Motor neuron (in vitro differentiated cells): ENCODE data around the gene ZNF263. TPM values are rescaled to one million over a fixed set of nuclear protein-coding genes. Genes with fewer than 3 reads are reported as not detected.
A peak's percentile ranks its signal among the peaks of the same experiment; 100 is the strongest.
"Not testable (repeated sequence)": the region's sequence is repeated elsewhere in the genome, so short reads cannot be mapped to it uniquely, and the experiment has no call there.

Experiments used
- ATAC-seq, 8 experiments: fragments of 200-7000 bp; cut with Tn5 transposase; replicated peaks in 6 of 8; 2 replicates each; pipeline ENCODE4 v1.8.0; 2021; ENCODE audit warnings: mild to moderate bottlenecking in 8 of 8, moderate library complexity in 8 of 8
- H3K27ac ChIP-seq, 2 donors: fragments of 250-450 bp; sonication (Bioruptor Pico); 2 replicates each; pipeline ENCODE4 v1.9.0; 2021; ENCODE audit warnings: antibody characterized with exemption in 2 of 2, mild to moderate bottlenecking in 2 of 2, moderate library complexity in 1 of 2
- H3K4me1 ChIP-seq, 2 donors: fragments of 250-450 bp; sonication (Bioruptor Pico); replicated peaks in 1 of 2; 2 replicates each; pipeline ENCODE4 v1.6.1; 2021; ENCODE audit warnings: antibody characterized with exemption in 2 of 2, mild to moderate bottlenecking in 2 of 2, moderate library complexity in 1 of 2
- H3K4me3 ChIP-seq, 5 donors: fragments of 250-450 bp; sonication (Bioruptor Pico); 2 replicates each; pipeline ENCODE4 v1.9.0; 2021; ENCODE audit warnings: antibody characterized with exemption in 5 of 5, mild to moderate bottlenecking in 5 of 5, moderate library complexity in 4 of 5
- WGBS, 10 experiments: fragments of 450-650 bp; shearing (Covaris generic); methylation state at CpG; one replicate each; pipeline ENCODE4 v1.0.0; 2022; 5-methylcytosine and 5-hydroxymethylcytosine counted together
- in situ Hi-C, 9 experiments: fragments of 400-800 bp; cut with MboI; loops; one replicate each; pipeline ENCODE4 v1.15.0; 2021; ENCODE audit warnings: low sequenced_read_pairs in 9 of 9, low pct_unique_long_range_greater_than_20kb in 2 of 9; ENCODE audit not compliant: unreplicated experiment in 9 of 9
- total RNA-seq, 8 experiments: library from RNA; unstranded; fragments of 300-600 nt; gene quantifications; 2 replicates each; pipeline versions ENCODE4 v1.2.3 to v1.2.4, GENCODE V29; 2022

Gene ZNF263
- total RNA-seq, 8 experiments from 2014 or later: 27.4 to 47.7 (median 31.9) TPM

DNA sequence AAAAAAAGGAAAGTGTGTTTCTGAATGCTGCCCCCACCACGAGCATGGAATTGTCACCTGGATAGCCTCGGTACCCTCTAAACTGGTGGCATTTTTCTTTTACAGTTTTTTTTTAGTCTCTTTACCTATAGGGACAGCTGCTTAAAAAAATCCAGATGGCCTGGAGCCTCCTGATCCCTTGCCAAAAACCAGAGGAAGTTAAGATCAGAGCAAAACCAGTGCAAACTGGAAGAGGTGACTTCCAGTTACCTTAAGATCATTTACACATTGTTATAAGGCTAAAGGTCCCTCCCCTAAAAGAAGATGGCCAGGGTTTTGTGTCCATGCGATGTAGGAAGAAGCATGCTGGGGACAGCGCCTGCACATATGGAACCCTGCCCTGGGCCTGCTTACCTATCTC, 30.3 kb upstream of the ZNF263 start:
- Histone ChIP-seq H3K4me1 (no peaks in the 10 kb centered on the region), H3K4me3 (no peak overlapping the region), H3K27ac (no peak overlapping the region)
- WGBS, 10 experiments: 18 to 81% (median 48%) methylated on average over 1 to 4 of the region's 4 CpGs; no CpG with 5 or more reads in 1 of the 10 experiments
- in situ Hi-C loops: no loop called here
- ATAC-seq: no peak

DNA sequence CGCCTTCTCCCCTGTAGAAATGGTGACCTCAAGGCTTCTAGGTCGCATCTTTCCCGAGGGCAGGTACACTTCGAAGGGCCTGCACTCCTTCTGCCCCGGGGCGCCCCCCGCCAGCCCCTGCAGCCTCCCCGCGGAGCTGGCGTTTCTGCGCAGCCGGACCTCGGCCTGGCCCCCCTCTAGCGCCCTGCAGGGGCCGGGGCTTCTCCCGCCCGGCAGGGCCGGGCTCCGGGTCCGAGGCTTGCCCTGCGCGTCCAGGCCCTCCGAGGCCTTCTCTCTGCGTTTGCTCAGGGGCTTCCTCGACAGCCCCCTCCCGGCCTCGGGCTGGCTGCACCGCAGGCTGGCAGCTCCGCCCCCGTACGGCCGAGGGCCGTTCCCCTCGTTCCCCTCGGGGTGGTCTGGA, 29.0 kb upstream of the ZNF263 start:
- ATAC-seq: no peak
- no peaks in the 10 kb centered on the region for H3K4me1 ChIP-seq
- no CpG with 5 or more reads among the region's 35 CpGs for WGBS, 10 experiments
- H3K27ac ChIP-seq: no peak overlapping the region
- H3K4me3 ChIP-seq: no peak overlapping the region
- in situ Hi-C loops: no loop called here

DNA sequence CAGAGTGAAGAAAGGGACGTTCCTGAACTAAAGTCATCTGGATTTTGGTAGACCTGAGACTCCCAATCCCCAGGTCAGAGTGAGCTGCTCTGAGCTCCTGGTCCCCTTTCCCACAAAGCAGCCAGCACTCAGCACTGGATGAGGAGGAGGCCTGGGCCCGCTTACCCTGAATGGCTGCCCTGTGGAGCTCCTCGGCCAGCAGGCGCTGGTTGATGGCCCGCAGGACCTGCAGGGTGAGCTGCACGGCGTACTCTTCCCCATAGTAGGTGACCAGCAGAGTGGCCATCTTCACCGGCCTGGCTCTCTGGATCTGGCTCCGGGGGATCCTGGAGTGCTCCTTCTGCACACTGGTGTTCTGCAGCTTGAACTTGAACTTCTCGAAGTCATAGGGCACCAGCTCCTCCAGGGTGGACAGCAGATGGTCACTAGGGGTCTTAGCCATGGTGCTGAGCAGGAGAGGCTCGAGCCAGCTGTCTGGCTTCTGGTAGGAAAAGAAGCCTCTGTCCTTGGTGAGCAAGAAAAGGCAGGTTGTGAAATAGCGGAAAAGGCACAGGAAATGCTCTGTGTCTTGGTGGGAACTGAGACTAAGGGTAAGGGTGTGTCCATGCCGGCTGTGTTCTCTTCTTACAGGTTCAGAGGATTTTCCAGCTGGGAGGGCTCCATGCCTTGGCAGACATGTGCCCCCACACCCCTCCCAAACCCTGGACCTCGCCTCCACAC, 27.0 kb upstream of the ZNF263 start, which contains the start of gene MEFV:
TSS of gene MEFV (minus strand) at position 488 of the 720 bp plus-strand sequence. CDS start at position 442, 46 bp downstream.
- Histone ChIP-seq H3K4me1 (no peaks in the 10 kb centered on the region), H3K4me3 (no peak within 1 kb of the TSS), H3K27ac (no peak within 1 kb of the TSS)
- WGBS, 10 experiments: 0 to 100% (median 60%) methylated on average over 1 to 9 of the region's 14 CpGs; no CpG with 5 or more reads in 2 of the 10 experiments
- ATAC-seq: no peak
- in situ Hi-C loops: no loop called here

DNA sequence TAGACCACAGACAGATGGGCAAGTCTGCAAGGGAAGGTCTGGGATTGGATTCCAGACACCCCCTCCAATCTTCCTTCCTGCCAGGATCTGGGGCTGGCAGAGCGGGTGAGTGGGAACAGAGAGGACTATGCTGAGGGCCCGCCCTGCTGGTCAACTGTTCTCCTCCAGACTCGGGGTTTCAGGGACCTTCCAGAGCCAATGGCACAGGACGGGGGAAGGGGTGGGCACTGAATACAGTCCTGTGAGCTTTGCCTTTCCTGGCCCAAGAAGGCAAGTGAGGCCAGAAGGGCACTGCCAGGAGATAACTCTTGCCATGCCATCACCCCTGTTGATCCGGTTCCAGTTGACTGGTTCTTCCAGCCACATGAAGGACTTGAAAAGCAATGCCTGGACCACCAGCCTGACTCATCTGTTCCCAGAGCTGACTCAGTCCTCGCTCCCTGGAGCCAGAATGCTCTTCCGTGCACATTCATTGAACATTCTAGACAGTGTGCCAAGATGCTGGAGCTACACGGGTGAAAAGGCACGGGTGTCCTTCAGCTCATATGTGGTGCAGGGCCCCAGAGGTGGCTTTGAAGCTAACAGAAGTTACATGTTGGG, 26.3 kb upstream of the ZNF263 start:
- Histone ChIP-seq H3K4me3 (no peak overlapping the region), H3K4me1 (no peaks in the 10 kb centered on the region), H3K27ac (no peak overlapping the region)
- 20 to 83% (median 29%) methylated on average over 1 to 4 of the region's 9 CpGs; no CpG with 5 or more reads in 5 of the 10 experiments for WGBS, 10 experiments
- ATAC-seq: peak in 1 of 8 experiments; percentile 14
- in situ Hi-C loops: no loop called here

DNA sequence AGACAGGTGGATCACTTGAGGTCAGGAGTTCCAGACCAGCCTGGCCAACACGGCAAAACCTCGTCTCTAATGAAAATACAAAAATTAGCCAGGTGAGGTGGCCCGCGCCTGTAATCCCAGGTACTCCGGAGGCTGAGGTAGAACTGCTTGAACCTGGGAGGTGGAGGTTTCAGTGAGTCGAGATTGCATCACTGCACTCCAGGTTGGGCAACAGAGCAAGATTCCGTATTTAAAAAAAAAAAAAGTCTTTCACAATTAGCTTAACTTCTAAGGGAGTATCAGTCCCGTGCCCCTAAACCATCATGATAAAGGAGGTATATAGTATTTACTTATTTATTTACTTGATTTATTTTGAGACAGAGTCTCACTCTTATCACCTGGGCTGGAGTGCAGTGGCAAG, 23.5 kb upstream of the ZNF263 start:
- no peak for ATAC-seq
- H3K4me3 ChIP-seq: no peak overlapping the region
- in situ Hi-C loops: no loop called here
- WGBS, 10 experiments: 0 to 100% (median 72%) methylated on average over 1 to 7 of the region's 8 CpGs; no CpG with 5 or more reads in 3 of the 10 experiments
- peaks cover 0 to 6% of the 10 kb centered on the region in 2 donors for H3K4me1 ChIP-seq
- H3K27ac ChIP-seq: no peak overlapping the region

DNA sequence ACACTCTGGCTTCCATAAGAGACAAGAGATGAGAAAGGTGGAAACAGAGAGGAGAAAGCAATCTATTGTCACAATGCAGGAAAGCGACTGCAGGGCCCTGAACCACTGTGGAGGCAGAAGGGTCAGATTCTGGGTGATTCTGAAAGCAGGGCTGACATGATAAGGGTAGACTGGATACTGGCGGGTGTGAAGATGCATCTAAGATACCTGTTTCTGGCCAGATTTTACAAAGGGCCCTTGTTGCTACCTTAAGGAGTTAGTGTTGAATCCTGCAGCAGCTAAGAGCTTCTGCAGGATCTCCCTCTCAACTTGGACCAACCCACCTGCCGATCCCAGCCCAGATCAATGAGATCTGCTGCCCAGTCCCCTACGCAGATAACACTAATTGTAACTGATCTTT, 20.8 kb upstream of the ZNF263 start:
- ATAC-seq: no peak
- H3K27ac ChIP-seq: no peak overlapping the region
- WGBS, 10 experiments: 71 to 100% (median 87%) methylated on average over 1 to 3 of the region's 4 CpGs; no CpG with 5 or more reads in 2 of the 10 experiments
- H3K4me1 ChIP-seq: peaks cover 0 to 6% of the 10 kb centered on the region in 2 donors
- no peak overlapping the region for H3K4me3 ChIP-seq
- in situ Hi-C loops: no loop called here

DNA sequence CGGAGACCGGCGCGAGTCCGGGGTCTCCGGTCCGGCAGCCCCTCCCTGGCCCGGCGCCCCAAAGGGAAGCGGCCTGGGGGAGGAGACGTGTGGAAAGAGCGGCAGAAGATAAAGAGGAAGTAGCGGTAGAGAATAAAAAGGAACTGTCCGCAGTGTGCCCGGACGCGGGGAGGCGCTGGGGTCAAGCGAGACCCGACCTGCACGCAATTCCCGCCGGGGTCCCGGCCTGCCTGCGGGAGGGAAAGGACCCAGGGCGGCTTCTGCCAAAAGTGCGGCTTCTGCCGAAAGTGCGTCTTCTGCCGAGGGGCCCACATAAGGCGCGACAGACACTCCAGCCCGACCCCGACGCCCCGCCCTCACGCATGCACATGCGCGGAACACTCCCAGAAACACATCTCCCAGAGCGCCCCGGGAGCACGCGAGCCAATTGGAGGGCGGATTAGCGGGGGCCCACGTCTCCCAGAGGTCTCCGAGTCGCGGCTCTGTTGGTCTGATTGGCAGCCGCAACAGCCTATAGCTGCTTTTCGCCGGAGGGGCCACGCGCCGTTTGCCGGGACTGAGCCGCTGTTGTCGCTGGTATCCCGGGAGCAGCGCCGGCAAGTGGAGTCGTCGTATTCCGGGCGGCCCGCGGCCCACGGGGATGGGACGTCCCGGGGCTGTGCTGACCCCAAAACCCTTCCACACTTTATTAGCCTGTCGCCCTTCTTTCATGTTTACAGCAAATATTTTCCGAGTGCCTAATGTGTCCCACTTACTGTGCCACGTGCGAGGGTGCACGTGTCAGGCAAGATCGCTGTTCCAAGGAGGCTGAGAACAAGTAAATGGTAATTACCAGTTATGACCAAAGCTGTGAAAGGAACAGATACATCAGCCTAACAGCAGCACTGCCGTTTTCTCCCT, 18.9 kb upstream of the ZNF263 start:
- Histone ChIP-seq H3K4me3 (peak overlapping the region; percentile 64 to 96 (median 74)), H3K4me1 (peaks cover 0 to 6% of the 10 kb centered on the region in 2 donors), H3K27ac (peak overlapping the region; percentile 46 to 77)
- in situ Hi-C loops: no loop called here
- 0 to 40% (median 5%) methylated on average over 2 to 32 of the region's 77 CpGs; no CpG with 5 or more reads in 3 of the 10 experiments for WGBS, 10 experiments
- ATAC-seq: peak; percentile 81 to 99 (median 96)

DNA sequence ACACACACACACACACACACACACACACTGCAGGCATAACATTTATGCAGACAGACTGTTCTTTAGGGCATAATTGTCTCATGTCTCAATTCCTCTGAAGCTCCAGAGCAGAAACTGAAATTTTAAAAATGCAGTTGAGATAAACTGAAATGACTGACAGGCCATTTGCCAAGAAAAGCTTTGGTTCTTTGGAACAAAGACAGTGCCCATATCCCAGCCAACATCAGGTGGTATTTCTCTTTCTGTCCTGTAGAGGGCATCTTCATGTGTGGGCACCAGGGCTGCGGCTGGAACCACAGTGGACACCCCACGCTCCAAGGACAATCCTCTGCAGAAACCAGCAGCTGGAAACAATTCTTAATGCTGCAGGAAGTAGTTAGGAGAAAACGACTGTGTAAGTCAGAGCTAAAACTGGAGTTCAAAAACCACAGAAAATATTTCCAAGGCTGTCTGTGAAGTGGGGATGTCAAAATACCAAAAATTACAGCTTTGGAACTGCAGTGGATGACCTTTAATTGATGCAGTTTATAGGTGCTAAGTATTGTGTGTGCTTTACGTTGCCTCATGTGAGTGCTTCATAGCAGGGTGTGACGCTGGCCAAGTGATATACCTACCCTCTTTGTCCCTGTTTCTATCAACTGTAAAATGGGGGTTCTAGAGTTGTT, 16.3 kb upstream of the ZNF263 start:
- H3K27ac ChIP-seq: no peak overlapping the region
- H3K4me3 ChIP-seq: no peak overlapping the region
- peaks cover 0 to 6% of the 10 kb centered on the region in 2 donors for H3K4me1 ChIP-seq
- WGBS, 10 experiments: 23 to 100% (median 58%) methylated on average over 1 to 5 of the region's 5 CpGs; no CpG with 5 or more reads in 2 of the 10 experiments
- no peak for ATAC-seq
- in situ Hi-C loops: no loop called here

DNA sequence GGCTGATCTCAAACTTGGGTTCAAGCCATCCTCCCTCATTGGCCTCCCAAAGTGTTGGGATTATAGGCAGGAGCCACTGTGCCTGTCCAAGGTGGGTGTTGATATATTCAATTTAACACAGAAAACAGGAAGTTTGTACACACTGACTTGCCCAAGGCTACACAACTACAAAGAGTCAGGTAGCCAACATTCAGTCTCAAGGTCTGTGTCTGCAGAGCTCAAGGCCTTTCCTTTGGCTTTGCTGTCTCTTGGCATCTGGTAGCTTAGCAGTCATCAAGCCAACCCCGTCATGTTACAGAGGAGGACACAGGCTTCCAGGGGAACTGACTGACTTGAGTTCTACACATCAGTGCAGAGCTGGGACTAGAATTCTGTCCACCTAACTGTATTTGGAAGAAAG, 15.0 kb upstream of the ZNF263 start:
- Histone ChIP-seq H3K27ac (no peak overlapping the region), H3K4me3 (no peak overlapping the region), H3K4me1 (peaks cover 0 to 4% of the 10 kb centered on the region in 2 donors)
- in situ Hi-C loops: no loop called here
- no peak for ATAC-seq
- 50 to 100% (median 90%) methylated on average over 1 of the region's 1 CpG; no CpG with 5 or more reads in 6 of the 10 experiments for WGBS, 10 experiments

DNA sequence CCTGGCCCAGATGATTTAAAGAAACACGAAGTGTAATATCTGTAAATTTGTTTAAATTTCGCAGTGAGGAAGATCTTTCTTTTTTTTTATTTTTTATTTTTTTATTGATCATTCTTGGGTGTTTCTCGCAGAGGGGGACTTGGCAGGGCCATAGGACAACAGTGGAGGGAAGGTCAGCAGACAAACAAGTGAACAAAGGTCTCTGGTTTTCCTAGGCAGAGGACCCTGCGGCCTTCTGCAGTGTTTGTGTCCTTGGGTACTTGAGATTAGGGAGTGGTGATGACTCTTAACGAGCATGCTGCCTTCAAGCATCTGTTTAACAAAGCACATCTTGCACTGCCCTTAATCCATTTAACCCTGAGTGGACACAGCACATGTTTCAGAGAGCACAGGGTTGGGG, 12.6 kb upstream of the ZNF263 start:
- in situ Hi-C loops, H3K4me1 ChIP-seq, H3K4me3 ChIP-seq, H3K27ac ChIP-seq, ATAC-seq: not testable (repeated sequence)
- 64 to 100% (median 80%) methylated on average over 1 to 3 of the region's 5 CpGs; no CpG with 5 or more reads in 5 of the 10 experiments for WGBS, 10 experiments

DNA sequence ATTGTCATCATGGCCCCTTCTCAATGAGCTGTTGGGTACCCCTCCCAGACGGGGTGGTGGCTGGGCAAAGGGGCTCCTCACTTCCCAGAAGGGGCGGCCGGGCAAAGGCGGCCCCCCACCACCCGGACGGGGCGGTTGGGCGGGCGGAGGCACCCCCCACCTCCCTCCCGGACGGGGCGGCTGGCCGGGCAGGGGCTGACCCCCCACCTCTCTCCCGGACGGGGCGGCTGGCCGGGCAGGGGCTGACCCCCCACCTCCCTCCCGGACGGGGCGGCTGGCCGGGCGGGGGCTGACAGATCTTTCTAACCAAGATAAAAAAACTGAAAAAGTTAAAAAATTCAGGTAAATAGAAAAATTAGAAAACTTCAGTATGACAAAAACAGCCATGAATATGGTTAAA, 12.0 kb upstream of the ZNF263 start:
- H3K4me1 ChIP-seq, H3K27ac ChIP-seq, ATAC-seq, H3K4me3 ChIP-seq, in situ Hi-C loops: not testable (repeated sequence)
- WGBS, 10 experiments: 88 to 90% methylated on average over 2 to 6 of the region's 22 CpGs; no CpG with 5 or more reads in 8 of the 10 experiments

DNA sequence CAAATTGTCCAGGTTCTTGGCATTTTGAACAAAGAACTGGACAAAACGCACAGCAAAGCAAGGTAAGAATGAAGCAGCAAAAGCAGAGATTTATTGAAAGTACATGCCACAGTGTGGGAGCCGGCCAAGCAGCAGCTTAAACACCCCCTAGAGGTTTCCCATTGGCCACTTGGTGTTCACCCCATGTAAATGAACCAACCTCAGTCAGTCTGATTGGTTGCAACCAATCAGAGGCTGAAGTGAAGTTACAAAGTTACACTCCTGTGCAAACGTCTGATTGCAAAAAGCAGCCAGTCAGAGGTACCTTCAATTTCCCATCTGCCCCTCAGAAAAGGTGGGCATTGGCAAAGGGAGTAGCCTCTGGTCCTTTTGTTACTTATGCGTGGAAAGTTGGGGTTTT, 8.8 kb upstream of the ZNF263 start:
- H3K4me3 ChIP-seq: no peak overlapping the region
- H3K4me1 ChIP-seq: no peaks in the 10 kb centered on the region
- no peak overlapping the region for H3K27ac ChIP-seq
- in situ Hi-C loops: no loop called here
- WGBS, 10 experiments: 42 to 100% (median 55%) methylated on average over 1 to 4 of the region's 4 CpGs; no CpG with 5 or more reads in 2 of the 10 experiments
- ATAC-seq: peak in 4 of 8 experiments; percentile 36 to 65 (median 52)
